Endothelial cell of umbilical vein (primary cell): Measurements from ENCODE around the gene GALNT2. TPM values are rescaled to one million over a fixed set of nuclear protein-coding genes. Genes with fewer than 3 reads are reported as not detected.

Experiments used
- BruUV-seq: library from RNA; stranded (reverse); fragments of 400-500 nt; replicated peaks from 2 replicates; lab custom pipeline; 2021; lab: Mats Ljungman, UMichigan
- CTCF ChIA-PET: fragments of 300-600, 350-600 bp; sonication (Branson Sonifier 250); formaldehyde crosslinking; loops from one replicate; lab custom pipeline; 2021; ENCODE audit warnings: antibody characterized with exemption, inconsistent platforms; lab: Charles Lee
- POLR2A ChIA-PET: fragments of 300-600, 350-600 bp; sonication (Branson Sonifier 250); formaldehyde crosslinking; loops from one replicate; lab custom pipeline; 2021; ENCODE audit warnings: antibody characterized with exemption, inconsistent platforms; lab: Charles Lee
- DNase-seq: peaks from one replicate; pipeline ENCODE4 v3.0.0-alpha.2; 2011; ENCODE audit warnings: low read depth, low spot score
- FAIRE-seq: peaks from 2 replicates; lab custom pipeline; 2011; peaks lifted over from hg19 to GRCh38; lab: Jason Lieb, UNC
- H2AFZ ChIP-seq: 2 replicates; pipeline ENCODE4 v1.6.0; 2012; ENCODE audit warnings: low read depth, low read length, control low read depth, inconsistent platforms
- H3K27ac ChIP-seq: 2 replicates; pipeline ENCODE4 v1.5.1; 2011; ENCODE audit warnings: low read depth, mild to moderate bottlenecking, control low read depth, low read length, moderate library complexity; ENCODE audit not compliant: insufficient read depth
- H3K27me3 ChIP-seq, 2 experiments: 2 replicates each; pipeline versions ENCODE4 v1.6.0 to v1.6.1; 2011; ENCODE audit warnings: low read length in 2 of 2, mixed read lengths in 1 of 2; ENCODE audit not compliant: control insufficient read depth in 2 of 2, insufficient read depth in 2 of 2
- H3K36me3 ChIP-seq, 2 experiments: 2 replicates in 1 of 2; 3 replicates in 1 of 2; pipeline ENCODE4 v1.5.1; 2011; ENCODE audit warnings: low read length in 2 of 2, mild to moderate bottlenecking in 1 of 2, moderate library complexity in 1 of 2; ENCODE audit not compliant: control insufficient read depth in 2 of 2, insufficient read depth in 2 of 2; ENCODE audit errors: extremely low read depth in 1 of 2
- H3K4me1 ChIP-seq: 3 replicates; pipeline ENCODE4 v1.5.1; 2011; ENCODE audit warnings: mild to moderate bottlenecking, low read length; ENCODE audit not compliant: control insufficient read depth, insufficient read depth; ENCODE audit errors: extremely low read depth
- H3K4me2 ChIP-seq: 2 replicates; pipeline ENCODE4 v1.6.1; 2011; ENCODE audit warnings: low read length, control low read depth, mixed read lengths; ENCODE audit not compliant: insufficient read depth
- H3K4me3 ChIP-seq, 3 experiments: fragments of 200-600 bp in 1 of 3; sonication (generic), shearing (Covaris generic) in 1 of 3; replicated peaks in 1 of 3; 2 replicates each; pipeline ENCODE4 v1.5.1; 2011 to 2016; ENCODE audit warnings: control low read depth in 3 of 3, low read length in 3 of 3, mild to moderate bottlenecking in 2 of 3, inconsistent platforms in 1 of 3, low read depth in 1 of 3, moderate library complexity in 1 of 3; ENCODE audit not compliant: insufficient read depth in 1 of 3
- H3K79me2 ChIP-seq: 2 replicates; pipeline ENCODE4 v1.6.0; 2012; ENCODE audit warnings: low read length, inconsistent platforms; ENCODE audit not compliant: control insufficient read depth, insufficient read depth
- H3K9ac ChIP-seq: replicated peaks from 2 replicates; pipeline ENCODE3; 2011; ENCODE audit warnings: low read length, control low read depth; ENCODE audit not compliant: insufficient read depth; ENCODE audit errors: extremely low read depth
- H3K9me1 ChIP-seq: replicated peaks from 3 replicates; pipeline ENCODE4 v1.6.0; 2011; ENCODE audit warnings: mild to moderate bottlenecking, low read length; ENCODE audit not compliant: control insufficient read depth, insufficient read depth; ENCODE audit errors: extremely low read depth
- H3K9me3 ChIP-seq: replicated peaks from 2 replicates; pipeline ENCODE4 v1.5.1; 2012; ENCODE audit warnings: low read length, inconsistent platforms; ENCODE audit not compliant: control insufficient read depth, insufficient read depth
- H4K20me1 ChIP-seq: replicated peaks from 2 replicates; pipeline ENCODE3; 2011; ENCODE audit warnings: mild to moderate bottlenecking, low read length; ENCODE audit not compliant: control insufficient read depth, insufficient read depth; ENCODE audit errors: extremely low read depth
- CTCF ChIP-seq, 2 donors: IDR thresholded peaks; 1 replicate in 1 of 2; 2 replicates in 1 of 2; pipeline ENCODE4 v1.5.1; 2011; ENCODE audit warnings: low read length in 2 of 2, mild to moderate bottlenecking in 2 of 2, moderate library complexity in 2 of 2, control low read depth in 1 of 2, inconsistent platforms in 1 of 2, low read depth in 1 of 2; ENCODE audit not compliant: insufficient read depth in 1 of 2; ENCODE audit errors: extremely low read depth in 1 of 2
- EZH2 ChIP-seq: IDR thresholded peaks from 2 replicates; pipeline ENCODE4 v1.6.1; 2012; ENCODE audit warnings: borderline replicate concordance, low read depth, mild to moderate bottlenecking, moderate library complexity, low read length, inconsistent platforms; ENCODE audit not compliant: severe bottlenecking
- FOS ChIP-seq: IDR thresholded peaks from 2 replicates; pipeline ENCODE4 v1.6.1; 2011; ENCODE audit warnings: mild to moderate bottlenecking, low read length, moderate library complexity, borderline replicate concordance; ENCODE audit not compliant: insufficient read depth
- GATA2 ChIP-seq: IDR thresholded peaks from 2 replicates; pipeline ENCODE4 v1.7.0; 2011; ENCODE audit warnings: low read depth, mild to moderate bottlenecking, moderate library complexity, mixed read lengths, low read length; ENCODE audit not compliant: insufficient read length, insufficient read depth
- JUN ChIP-seq: IDR thresholded peaks from 2 replicates; pipeline ENCODE4 v1.6.1; 2011; ENCODE audit warnings: borderline replicate concordance, low read depth; ENCODE audit not compliant: insufficient read length, insufficient read depth
- MAX ChIP-seq: IDR thresholded peaks from 2 replicates; pipeline ENCODE4 v1.6.1; 2011; ENCODE audit not compliant: insufficient read depth, insufficient read length
- MYC ChIP-seq: IDR thresholded peaks from one replicate; pipeline ENCODE4 v1.6.1; 2011; ENCODE audit warnings: mild to moderate bottlenecking, low read depth, low read length
- POLR2A ChIP-seq: IDR thresholded peaks from 2 replicates; pipeline ENCODE4 v1.6.1; 2012; ENCODE audit warnings: low read depth, mild to moderate bottlenecking, control low read depth, low read length
- POLR2AphosphoS5 ChIP-seq: IDR thresholded peaks from 2 replicates; pipeline ENCODE4 v1.6.1; 2012; ENCODE audit warnings: low read depth, mild to moderate bottlenecking, control low read depth, low read length, moderate library complexity; ENCODE audit not compliant: insufficient read depth
- dilution Hi-C: fragments of 300-500 bp; cut with MboI; formaldehyde crosslinking; loops from one replicate; pipeline ENCODE4 v1.15.0; 2019; ENCODE audit warnings: low sequenced_read_pairs; ENCODE audit not compliant: extremely low pct_ligation_motif_present
- intact Hi-C: fragments of 100-400 bp; cut with micrococcal nuclease; formaldehyde crosslinking; loops from one replicate; pipeline ENCODE4 v1.10.0; 2022
- polyA plus RNA-seq, 4 experiments: library from polyadenylated mRNA; depleted of rRNA in 3 of 4; stranded (reverse) in 3 of 4; unstranded in 1 of 4; fragments of >200 nt; gene quantifications; 2 replicates each; pipeline versions ENCODE4 v1.2.1 to v1.2.3, GENCODE V29; 2011 to 2012; ENCODE audit warnings: missing spikeins in 1 of 4
- total RNA-seq: library from RNA; stranded (reverse); gene quantifications from 2 replicates; pipeline ENCODE4 v1.2.3, GENCODE V29; 2021

Gene GALNT2
- total and polyA plus RNA-seq, 2 donors (not counting 3 experiments of a cell fraction or from before 2014, with no cell fraction given), result 56.3 to 77.5 TPM

- dilution Hi-C loops, result no loop called here
- intact Hi-C loops, result no loop called here
- no peaks in the 10 kb centered on the region for H3K36me3 ChIP-seq
- H3K27ac ChIP-seq, result no peak overlapping the region
- BruUV-seq, result no TSS peak
- peak overlapping the region; percentile 39 for H3K4me2 ChIP-seq
- ChIA-PET CTCF (interaction anchor here (1.1 to 2.0 kb wide), 4 partner anchors 9 to 38 kb away, joined by 3 to 11 read pairs (median 4); no protein-coding TSS in a partner anchor), POLR2A (no interaction called here)
- no peaks in the 10 kb centered on the region for H3K9me1 ChIP-seq
- H3K4me1 ChIP-seq, result no peaks in the 10 kb centered on the region
- TF ChIP-seq GATA2, result no peak
- TF ChIP-seq EZH2, result no peak
- TF ChIP-seq POLR2A, result no peak
- no peak for TF ChIP-seq POLR2AphosphoS5
- no peak for TF ChIP-seq CTCF (IDR thresholded peaks at IDR 0.05; ENCODE audit: extremely low read depth in 1 of 2, insufficient read depth in 1 of 2, low read depth in 1 of 2, low read length in 2 of 2)
- TF ChIP-seq FOS, result no peak
- TF ChIP-seq MYC, result no peak
- no peak for TF ChIP-seq JUN
- TF ChIP-seq MAX, result no peak
- peaks cover 2% of the 10 kb centered on the region for H3K79me2 ChIP-seq
- FAIRE-seq, result no peak
- H2AFZ ChIP-seq, result no peak overlapping the region
- DNase-seq, result peak; percentile 40
- H3K9me3 ChIP-seq, result no peaks in the 10 kb centered on the region
- no peaks in the 10 kb centered on the region for H3K27me3 ChIP-seq
- no peaks in the 10 kb centered on the region for H4K20me1 ChIP-seq
- no peak overlapping the region for H3K4me3 ChIP-seq
- H3K9ac ChIP-seq, result no peak overlapping the region
Observed at GRCh38 chr1:230176871-230177411, 109.9 kb downstream of the GALNT2 start.
